Hepatocyte (in vitro differentiated cells): Measurements from ENCODE around the gene PGAP2.

Source experiments
- EZH2 ChIP-seq: fragments of 200-600 bp; sonication (generic); IDR thresholded peaks from 2 replicates; pipeline ENCODE4 v1.6.1; 2016; ENCODE audit warnings: antibody characterized with exemption, mild to moderate bottlenecking, borderline replicate concordance
- EZH2phosphoT487 ChIP-seq: fragments of 200-600 bp; sonication (generic); IDR thresholded peaks from one replicate; pipeline ENCODE4 v1.6.1; 2018; ENCODE audit warnings: antibody characterized with exemption, mild to moderate bottlenecking, low read depth, moderate library complexity; ENCODE audit not compliant: unreplicated experiment, severe bottlenecking
- TF ChIP-seq, protein P1 (sequence below): fragments of 200-600 bp; sonication (generic); IDR thresholded peaks from 2 replicates; pipeline ENCODE4 v1.5.1; 2016; ENCODE audit warnings: antibody characterized with exemption, mild to moderate bottlenecking; ENCODE audit not compliant: poor library complexity

DNA sequence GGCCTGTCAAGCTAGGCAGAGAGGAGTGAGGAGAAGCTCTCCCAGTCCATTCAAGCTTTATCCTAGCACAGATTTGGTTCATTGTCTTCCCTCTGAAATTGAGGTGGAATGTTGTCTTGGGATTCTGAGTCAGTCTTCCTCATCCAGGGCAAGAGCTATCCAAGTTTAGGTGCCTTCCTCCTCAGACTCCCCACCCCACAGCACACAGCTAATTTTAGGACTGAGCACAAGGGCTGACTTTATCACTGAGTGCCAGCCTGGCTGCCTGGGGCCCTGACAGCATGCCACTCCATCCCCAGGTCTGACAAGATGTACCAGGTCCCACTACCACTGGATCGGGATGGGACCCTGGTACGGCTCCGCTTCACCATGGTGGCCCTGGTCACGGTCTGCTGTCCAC is 2.6 kb downstream of the PGAP2 start:
- TF ChIP-seq, protein P1, sequence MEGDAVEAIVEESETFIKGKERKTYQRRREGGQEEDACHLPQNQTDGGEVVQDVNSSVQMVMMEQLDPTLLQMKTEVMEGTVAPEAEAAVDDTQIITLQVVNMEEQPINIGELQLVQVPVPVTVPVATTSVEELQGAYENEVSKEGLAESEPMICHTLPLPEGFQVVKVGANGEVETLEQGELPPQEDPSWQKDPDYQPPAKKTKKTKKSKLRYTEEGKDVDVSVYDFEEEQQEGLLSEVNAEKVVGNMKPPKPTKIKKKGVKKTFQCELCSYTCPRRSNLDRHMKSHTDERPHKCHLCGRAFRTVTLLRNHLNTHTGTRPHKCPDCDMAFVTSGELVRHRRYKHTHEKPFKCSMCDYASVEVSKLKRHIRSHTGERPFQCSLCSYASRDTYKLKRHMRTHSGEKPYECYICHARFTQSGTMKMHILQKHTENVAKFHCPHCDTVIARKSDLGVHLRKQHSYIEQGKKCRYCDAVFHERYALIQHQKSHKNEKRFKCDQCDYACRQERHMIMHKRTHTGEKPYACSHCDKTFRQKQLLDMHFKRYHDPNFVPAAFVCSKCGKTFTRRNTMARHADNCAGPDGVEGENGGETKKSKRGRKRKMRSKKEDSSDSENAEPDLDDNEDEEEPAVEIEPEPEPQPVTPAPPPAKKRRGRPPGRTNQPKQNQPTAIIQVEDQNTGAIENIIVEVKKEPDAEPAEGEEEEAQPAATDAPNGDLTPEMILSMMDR = no peak
- TF ChIP-seq EZH2 (no peak), EZH2phosphoT487 (no peak)
